Osteocyte (in vitro differentiated cells): ENCODE results near the gene AADACL4. TPM values are rescaled to one million over a fixed set of nuclear protein-coding genes. Genes with fewer than 3 reads are reported as not detected.

Experiments
- DNase-seq: peaks from one replicate; pipeline ENCODE4 v3.0.0; 2021; ENCODE audit warnings: mixed read lengths; ENCODE audit not compliant: unreplicated experiment; ENCODE audit errors: extremely low spot score
- H3K27ac Mint-ChIP-seq: one replicate; pipeline ENCODE4 v1.8.0; 2021; ENCODE audit warnings: mild to moderate bottlenecking, mixed read lengths; ENCODE audit not compliant: unreplicated experiment
- H3K27me3 Mint-ChIP-seq: one replicate; pipeline ENCODE4 v1.8.0; 2021; ENCODE audit warnings: mixed read lengths; ENCODE audit not compliant: unreplicated experiment
- H3K36me3 Mint-ChIP-seq: one replicate; pipeline ENCODE4 v1.8.0; 2021; ENCODE audit warnings: mixed read lengths; ENCODE audit not compliant: unreplicated experiment
- H3K4me1 Mint-ChIP-seq: one replicate; pipeline ENCODE4 v1.8.0; 2021; ENCODE audit warnings: mixed read lengths; ENCODE audit not compliant: unreplicated experiment
- H3K4me3 Mint-ChIP-seq: one replicate; pipeline ENCODE4 v1.8.0; 2021; ENCODE audit warnings: mild to moderate bottlenecking, moderate library complexity, mixed read lengths; ENCODE audit not compliant: unreplicated experiment
- H3K9me3 Mint-ChIP-seq: one replicate; pipeline ENCODE4 v1.8.0; 2021; ENCODE audit warnings: mixed read lengths; ENCODE audit not compliant: unreplicated experiment
- CTCF ChIP-seq: fragments of 200-600 bp; sonication (generic); IDR thresholded peaks from 2 replicates; pipeline ENCODE4 v1.5.0; 2021; ENCODE audit warnings: antibody characterized with exemption, mild to moderate bottlenecking, moderate library complexity
- total RNA-seq: library from RNA; stranded (reverse); gene quantifications from 2 replicates; pipeline ENCODE4 v1.2.1, GENCODE V29; 2021

Gene AADACL4
- total RNA-seq, 1 donor from 2014 or later, result not detected

GRCh38 chr1:12616709-12617373, 27.0 kb upstream of the AADACL4 start:
- H3K27me3 Mint-ChIP-seq, result peaks cover 4% of the 10 kb centered on the region
- H3K4me3 Mint-ChIP-seq, result peak overlapping the region; percentile 88
- H3K36me3 Mint-ChIP-seq, result peaks cover 10% of the 10 kb centered on the region
- H3K9me3 Mint-ChIP-seq, result no peaks in the 10 kb centered on the region
- no peak for DNase-seq
- H3K4me1 Mint-ChIP-seq, result peaks cover 62% of the 10 kb centered on the region
- peak overlapping the region; percentile 87 for H3K27ac Mint-ChIP-seq
- TF ChIP-seq CTCF, result no peak

GRCh38 chr1:12617511-12617900, 26.4 kb upstream of the AADACL4 start:
- H3K36me3 Mint-ChIP-seq, result peaks cover 6% of the 10 kb centered on the region
- peak overlapping the region; percentile 88 for H3K4me3 Mint-ChIP-seq
- no peak for DNase-seq
- peaks cover under 1% of the 10 kb centered on the region for H3K27me3 Mint-ChIP-seq
- peaks cover 69% of the 10 kb centered on the region for H3K4me1 Mint-ChIP-seq
- TF ChIP-seq CTCF, result no peak
- H3K27ac Mint-ChIP-seq, result peak overlapping the region; percentile 87
- no peaks in the 10 kb centered on the region for H3K9me3 Mint-ChIP-seq

GRCh38 chr1:12617901-12618660, 25.8 kb upstream of the AADACL4 start, which contains the start of gene DHRS3:
Gene DHRS3, minus strand, starts transcription at chr1:12618210. Its CDS starts 862 bp downstream, at chr1:12617348.
- peak within 1 kb of the TSS; percentile 88 for H3K4me3 Mint-ChIP-seq
- no peaks in the 10 kb centered on the region for H3K27me3 Mint-ChIP-seq
- no peaks in the 10 kb centered on the region for H3K9me3 Mint-ChIP-seq
- no peak for DNase-seq
- peaks cover 4% of the 10 kb centered on the region for H3K36me3 Mint-ChIP-seq
- peaks cover 75% of the 10 kb centered on the region for H3K4me1 Mint-ChIP-seq
- H3K27ac Mint-ChIP-seq, result peak within 1 kb of the TSS; percentile 87
- no peak for TF ChIP-seq CTCF

GRCh38 chr1:12618661-12618964, 25.3 kb upstream of the AADACL4 start:
- Mint-ChIP-seq H3K36me3 (peaks cover 4% of the 10 kb centered on the region), H3K27ac (peak overlapping the region; percentile 87), H3K4me1 (peaks cover 80% of the 10 kb centered on the region), H3K9me3 (no peaks in the 10 kb centered on the region), H3K4me3 (peak overlapping the region; percentile 88), H3K27me3 (no peaks in the 10 kb centered on the region)
- DNase-seq, result no peak
- TF ChIP-seq CTCF, result no peak
